Measurements from ENCODE around the gene FLYWCH1.

DNA sequence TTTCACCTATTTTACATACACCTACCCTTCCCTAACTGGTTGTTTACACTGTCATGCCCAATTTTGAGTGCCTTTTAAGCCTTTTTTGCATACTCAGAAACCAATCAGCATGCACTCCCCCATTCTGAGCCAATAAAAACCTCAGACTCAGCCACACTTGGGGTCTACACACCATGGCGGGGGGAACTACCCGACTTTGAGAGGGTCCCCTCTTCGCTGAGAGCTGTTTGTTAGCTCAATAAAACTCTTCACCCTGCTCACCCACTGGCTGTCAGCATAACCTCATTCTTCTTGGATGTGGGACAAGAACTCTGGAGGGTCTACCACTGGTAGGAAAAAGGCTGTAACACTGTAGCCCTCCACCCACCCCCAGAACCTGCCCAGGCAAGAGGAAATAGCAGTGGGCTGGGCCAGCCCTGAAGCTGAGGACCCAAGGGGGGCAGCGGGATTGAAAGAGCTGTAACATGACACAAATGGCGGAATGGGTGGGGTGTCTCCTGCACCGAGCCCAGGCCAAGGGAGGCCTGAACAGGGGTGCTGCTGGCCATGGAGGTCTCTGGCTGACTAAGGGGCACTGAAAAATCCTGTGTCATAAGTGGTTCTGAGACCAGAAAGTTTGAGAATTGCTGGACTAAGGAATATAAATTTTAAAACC is 31.8 kb upstream of the FLYWCH1 start:
- no peak for TF ChIP-seq TAF1 (IDR thresholded peaks at IDR 0.05; ENCODE audit: borderline replicate concordance, insufficient read depth, low read length)
- TF ChIP-seq, protein P1, sequence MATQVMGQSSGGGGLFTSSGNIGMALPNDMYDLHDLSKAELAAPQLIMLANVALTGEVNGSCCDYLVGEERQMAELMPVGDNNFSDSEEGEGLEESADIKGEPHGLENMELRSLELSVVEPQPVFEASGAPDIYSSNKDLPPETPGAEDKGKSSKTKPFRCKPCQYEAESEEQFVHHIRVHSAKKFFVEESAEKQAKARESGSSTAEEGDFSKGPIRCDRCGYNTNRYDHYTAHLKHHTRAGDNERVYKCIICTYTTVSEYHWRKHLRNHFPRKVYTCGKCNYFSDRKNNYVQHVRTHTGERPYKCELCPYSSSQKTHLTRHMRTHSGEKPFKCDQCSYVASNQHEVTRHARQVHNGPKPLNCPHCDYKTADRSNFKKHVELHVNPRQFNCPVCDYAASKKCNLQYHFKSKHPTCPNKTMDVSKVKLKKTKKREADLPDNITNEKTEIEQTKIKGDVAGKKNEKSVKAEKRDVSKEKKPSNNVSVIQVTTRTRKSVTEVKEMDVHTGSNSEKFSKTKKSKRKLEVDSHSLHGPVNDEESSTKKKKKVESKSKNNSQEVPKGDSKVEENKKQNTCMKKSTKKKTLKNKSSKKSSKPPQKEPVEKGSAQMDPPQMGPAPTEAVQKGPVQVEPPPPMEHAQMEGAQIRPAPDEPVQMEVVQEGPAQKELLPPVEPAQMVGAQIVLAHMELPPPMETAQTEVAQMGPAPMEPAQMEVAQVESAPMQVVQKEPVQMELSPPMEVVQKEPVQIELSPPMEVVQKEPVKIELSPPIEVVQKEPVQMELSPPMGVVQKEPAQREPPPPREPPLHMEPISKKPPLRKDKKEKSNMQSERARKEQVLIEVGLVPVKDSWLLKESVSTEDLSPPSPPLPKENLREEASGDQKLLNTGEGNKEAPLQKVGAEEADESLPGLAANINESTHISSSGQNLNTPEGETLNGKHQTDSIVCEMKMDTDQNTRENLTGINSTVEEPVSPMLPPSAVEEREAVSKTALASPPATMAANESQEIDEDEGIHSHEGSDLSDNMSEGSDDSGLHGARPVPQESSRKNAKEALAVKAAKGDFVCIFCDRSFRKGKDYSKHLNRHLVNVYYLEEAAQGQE (IDR thresholded peaks at IDR 0.05; ENCODE audit: insufficient read depth in 1 of 2, low read depth in 2 of 2, low read length in 2 of 2): no peak

Data from PFSK-1 (cell line).